Fibroblast of the aortic adventitia (primary cell): ENCODE data around the gene PIK3R5. TPM values are rescaled to one million over a fixed set of nuclear protein-coding genes. Genes with fewer than 3 reads are reported as not detected.

Source experiments
- DNase-seq: peaks from one replicate; pipeline ENCODE4 v3.0.0-alpha.2; 2010; ENCODE audit warnings: low read depth
- H3K4me3 ChIP-seq: 2 replicates; pipeline ENCODE4 v1.5.1; 2011; ENCODE audit warnings: low read depth, mild to moderate bottlenecking, control low read depth, low read length, moderate library complexity
- total RNA-seq: library from RNA; depleted of rRNA; stranded (reverse); fragments of >200 nt; gene quantifications from 2 replicates; pipeline ENCODE4 v1.2.3, GENCODE V29; 2012; ENCODE audit warnings: low replicate concordance
- TF ChIP-seq, protein P1 (sequence below): IDR thresholded peaks from 2 replicates; pipeline ENCODE4 v1.5.1; 2011; ENCODE audit warnings: mild to moderate bottlenecking, low read length, control low read depth, inconsistent platforms; ENCODE audit not compliant: insufficient read depth

Gene PIK3R5
- total RNA-seq, 1 donor = not detected

GRCh38 chr17:8869114-8869815 is 96.2 kb downstream of the PIK3R5 start:
- no peak overlapping the region for H3K4me3 ChIP-seq
- TF ChIP-seq, protein P1, sequence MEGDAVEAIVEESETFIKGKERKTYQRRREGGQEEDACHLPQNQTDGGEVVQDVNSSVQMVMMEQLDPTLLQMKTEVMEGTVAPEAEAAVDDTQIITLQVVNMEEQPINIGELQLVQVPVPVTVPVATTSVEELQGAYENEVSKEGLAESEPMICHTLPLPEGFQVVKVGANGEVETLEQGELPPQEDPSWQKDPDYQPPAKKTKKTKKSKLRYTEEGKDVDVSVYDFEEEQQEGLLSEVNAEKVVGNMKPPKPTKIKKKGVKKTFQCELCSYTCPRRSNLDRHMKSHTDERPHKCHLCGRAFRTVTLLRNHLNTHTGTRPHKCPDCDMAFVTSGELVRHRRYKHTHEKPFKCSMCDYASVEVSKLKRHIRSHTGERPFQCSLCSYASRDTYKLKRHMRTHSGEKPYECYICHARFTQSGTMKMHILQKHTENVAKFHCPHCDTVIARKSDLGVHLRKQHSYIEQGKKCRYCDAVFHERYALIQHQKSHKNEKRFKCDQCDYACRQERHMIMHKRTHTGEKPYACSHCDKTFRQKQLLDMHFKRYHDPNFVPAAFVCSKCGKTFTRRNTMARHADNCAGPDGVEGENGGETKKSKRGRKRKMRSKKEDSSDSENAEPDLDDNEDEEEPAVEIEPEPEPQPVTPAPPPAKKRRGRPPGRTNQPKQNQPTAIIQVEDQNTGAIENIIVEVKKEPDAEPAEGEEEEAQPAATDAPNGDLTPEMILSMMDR = no peak
- no peak for DNase-seq

DNA sequence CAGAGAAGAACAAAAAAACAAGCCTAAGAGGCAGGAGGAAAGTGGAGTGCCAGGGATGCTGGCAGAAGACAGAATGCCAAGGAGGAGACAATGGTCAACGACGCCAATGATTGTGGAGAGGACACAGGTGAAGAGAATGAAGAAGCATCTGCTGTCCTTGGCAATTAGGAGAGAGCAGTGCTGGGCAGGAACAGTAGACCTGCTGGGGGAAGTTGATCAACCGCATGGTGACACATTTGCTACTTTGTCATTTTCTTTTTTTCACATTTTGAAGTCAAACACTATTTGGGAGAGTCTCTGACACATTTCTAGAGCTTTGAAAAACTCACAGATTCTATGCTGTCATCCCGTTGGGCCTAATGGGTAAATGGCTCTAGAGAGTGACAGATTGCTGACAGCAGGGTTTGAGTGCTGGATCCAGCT is 97.0 kb downstream of the PIK3R5 start:
- TF ChIP-seq, protein P1 = no peak
- no peak for DNase-seq
- no peak overlapping the region for H3K4me3 ChIP-seq

- no peak overlapping the region for H3K4me3 ChIP-seq
- TF ChIP-seq, protein P1 = no peak
- no peak for DNase-seq
These were observed 97.4 kb downstream of the PIK3R5 start for GRCh38 chr17:8868092-8868491.

GRCh38 chr17:8867361-8867981 is 98.0 kb downstream of the PIK3R5 start, which contains the start of gene PIK3R6:
Gene PIK3R6 (minus strand): TSS chr17:8867674. CDS start chr17:8849794, 17,880 bp downstream.
- no peak within 1 kb of the TSS for H3K4me3 ChIP-seq
- TF ChIP-seq, protein P1 = no peak
- DNase-seq = no peak

DNA sequence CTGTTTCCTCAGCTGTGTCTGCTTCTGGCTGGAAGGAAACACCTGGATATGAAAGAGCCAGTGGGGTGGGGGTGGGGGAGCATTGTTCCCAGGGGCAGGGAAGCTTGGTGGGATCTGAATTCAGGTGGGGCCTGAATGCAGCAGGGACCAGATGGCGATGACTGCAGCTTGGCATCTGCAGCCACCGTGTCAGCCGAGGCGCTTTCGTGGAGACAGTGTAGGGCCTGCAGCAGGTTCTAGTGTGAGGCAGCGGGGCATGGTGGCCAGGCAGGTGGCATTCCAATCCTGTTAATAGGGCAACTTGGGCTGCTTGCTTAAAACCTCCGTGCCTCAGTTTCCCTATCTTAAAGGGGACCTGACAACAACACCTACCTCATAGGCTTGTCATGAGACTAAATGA is 99.7 kb downstream of the PIK3R5 start:
- DNase-seq = no peak
- no peak overlapping the region for H3K4me3 ChIP-seq
- TF ChIP-seq, protein P1 = no peak

GRCh38 chr17:8865385-8865784 is 100.1 kb downstream of the PIK3R5 start:
- TF ChIP-seq, protein P1 = no peak
- no peak for DNase-seq

More at GRCh38 chr17:8865385-8865784, 100.1 kb downstream of the PIK3R5 start:
- H3K4me3 ChIP-seq = no peak overlapping the region
